MCF 10A (cell line): ENCODE results near the gene WDFY3. TPM values are rescaled to one million over a fixed set of nuclear protein-coding genes. Genes with fewer than 3 reads are reported as not detected.

Source experiments
- BruUV-seq: library from RNA; stranded (reverse); fragments of 400-500 nt; replicated peaks from 2 replicates; lab custom pipeline; 2021; lab: Mats Ljungman, UMichigan
- CTCF ChIA-PET: fragments of 300-600 bp; sonication (Branson Sonifier 250); formaldehyde crosslinking; extraction: SDS; loops from one replicate; lab custom pipeline; 2021; ENCODE audit warnings: antibody characterized with exemption, inconsistent platforms; lab: Yijun Ruan, JAX
- POLR2A ChIA-PET: fragments of 300-600, 350-650 bp; sonication (Branson Sonifier 250); formaldehyde crosslinking; extraction: SDS; loops from one replicate; lab custom pipeline; 2020; ENCODE audit warnings: antibody characterized with exemption, inconsistent platforms; lab: Yijun Ruan, JAX
- DNase-seq: peaks from one replicate; pipeline ENCODE4 v3.0.0-alpha.2; 2018; ENCODE audit not compliant: unreplicated experiment
- H3K27ac Mint-ChIP-seq: one replicate; pipeline ENCODE4 v1.8.0; 2022; ENCODE audit warnings: mild to moderate bottlenecking, low read depth, mixed read lengths; ENCODE audit not compliant: unreplicated experiment
- H3K27me3 Mint-ChIP-seq: one replicate; pipeline ENCODE4 v1.8.0; 2022; ENCODE audit warnings: mixed read lengths; ENCODE audit not compliant: insufficient read depth, unreplicated experiment
- H3K36me3 Mint-ChIP-seq: one replicate; pipeline ENCODE4 v1.8.0; 2022; ENCODE audit warnings: mild to moderate bottlenecking, moderate library complexity, mixed read lengths; ENCODE audit not compliant: insufficient read depth, unreplicated experiment
- H3K4me1 Mint-ChIP-seq: one replicate; pipeline ENCODE4 v1.8.0; 2022; ENCODE audit warnings: mixed read lengths; ENCODE audit not compliant: insufficient read depth, unreplicated experiment
- H3K4me3 Mint-ChIP-seq: one replicate; pipeline ENCODE4 v1.8.0; 2022; ENCODE audit warnings: mild to moderate bottlenecking, moderate library complexity, mixed read lengths; ENCODE audit not compliant: unreplicated experiment
- H3K9me3 Mint-ChIP-seq: one replicate; pipeline ENCODE4 v1.8.0; 2022; ENCODE audit warnings: mixed read lengths; ENCODE audit not compliant: unreplicated experiment
- CTCF ChIP-seq: fragments of 200-600 bp; IDR thresholded peaks from one replicate; pipeline ENCODE4 v1.8.0; 2022; ENCODE audit warnings: antibody characterized with exemption, mild to moderate bottlenecking; ENCODE audit not compliant: unreplicated experiment
- intact Hi-C: fragments of 100-400 bp; cut with micrococcal nuclease; formaldehyde crosslinking; loops from 2 replicates; pipeline ENCODE4 v1.14.1; 2022
- total RNA-seq: library from RNA; stranded (reverse); gene quantifications from 2 replicates; pipeline ENCODE4 v1.2.3, GENCODE V29; 2022

The WDFY3 gene
- total RNA-seq, 1 experiment from 2014 or later: 90.7 TPM

- no peak for DNase-seq
- Mint-ChIP-seq H3K9me3 (peaks cover 11% of the 10 kb centered on the region), H3K27ac (no peak overlapping the region), H3K4me1 (peaks cover 16% of the 10 kb centered on the region), H3K4me3 (no peak overlapping the region), H3K27me3 (no peaks in the 10 kb centered on the region), H3K36me3 (peaks cover 5% of the 10 kb centered on the region)
- POLR2A ChIA-PET: no interaction called here
- no peak for TF ChIP-seq CTCF
- no TSS peak for BruUV-seq
- CTCF ChIA-PET: interaction anchor here (1.0 kb wide), 1 partner anchor 21 kb away, joined by 5 read pairs; no protein-coding TSS in a partner anchor
- intact Hi-C loops: no loop called here
Observed at GRCh38 chr4:84901173-84901572, 65.3 kb downstream of the WDFY3 start.

- ChIA-PET POLR2A (no interaction called here), CTCF (no interaction called here)
- BruUV-seq: no TSS peak
- Mint-ChIP-seq H3K9me3 (no peaks in the 10 kb centered on the region), H3K4me1 (peaks cover 5% of the 10 kb centered on the region), H3K27me3 (no peaks in the 10 kb centered on the region), H3K4me3 (no peak overlapping the region), H3K27ac (no peak overlapping the region), H3K36me3 (peaks cover 5% of the 10 kb centered on the region)
- no peak for TF ChIP-seq CTCF
- intact Hi-C loops: no loop called here
- DNase-seq: no peak
Observed at GRCh38 chr4:84899616-84900015, 66.9 kb downstream of the WDFY3 start.

- Mint-ChIP-seq H3K36me3 (peaks cover 5% of the 10 kb centered on the region), H3K27me3 (no peaks in the 10 kb centered on the region), H3K4me3 (no peak overlapping the region), H3K27ac (no peak overlapping the region), H3K9me3 (no peaks in the 10 kb centered on the region), H3K4me1 (no peaks in the 10 kb centered on the region)
- POLR2A ChIA-PET: interaction anchor here (0.5 kb wide), 1 partner anchor 35 kb away, joined by 3 read pairs; no protein-coding TSS in a partner anchor
- no TSS peak for BruUV-seq
- DNase-seq: no peak
- intact Hi-C loops: no loop called here
- CTCF ChIA-PET: no interaction called here
- TF ChIP-seq CTCF: no peak
Observed at GRCh38 chr4:84897516-84897915, 69.0 kb downstream of the WDFY3 start.

GRCh38 chr4:84895283-84895682 lies 71.2 kb downstream of the WDFY3 start:
- CTCF ChIA-PET: interaction anchor here (0.7 to 0.9 kb wide), 2 partner anchors 9 to 39 kb away, joined by 4 to 5 read pairs; no protein-coding TSS in a partner anchor
- no peaks in the 10 kb centered on the region for H3K4me1 Mint-ChIP-seq

More at GRCh38 chr4:84895283-84895682, 71.2 kb downstream of the WDFY3 start:
- Mint-ChIP-seq H3K4me3 (no peak overlapping the region), H3K27me3 (no peaks in the 10 kb centered on the region), H3K9me3 (no peaks in the 10 kb centered on the region), H3K27ac (no peak overlapping the region), H3K36me3 (peaks cover 3% of the 10 kb centered on the region)
- DNase-seq: no peak
- POLR2A ChIA-PET: no interaction called here
- intact Hi-C loops: no loop called here
- no peak for TF ChIP-seq CTCF
- BruUV-seq: no TSS peak
